ENCODE measurements around the gene ALAD. TPM values are rescaled to one million over a fixed set of nuclear protein-coding genes. Genes with fewer than 3 reads are reported as not detected.
"Not testable (repeated sequence)": the region's sequence is repeated elsewhere in the genome, so short reads cannot be mapped to it uniquely, and the experiment has no call there.

Gene ALAD
- total and polyA plus RNA-seq, 2 experiments from 2014 or later, result 13.7 to 18.7 TPM

DNA sequence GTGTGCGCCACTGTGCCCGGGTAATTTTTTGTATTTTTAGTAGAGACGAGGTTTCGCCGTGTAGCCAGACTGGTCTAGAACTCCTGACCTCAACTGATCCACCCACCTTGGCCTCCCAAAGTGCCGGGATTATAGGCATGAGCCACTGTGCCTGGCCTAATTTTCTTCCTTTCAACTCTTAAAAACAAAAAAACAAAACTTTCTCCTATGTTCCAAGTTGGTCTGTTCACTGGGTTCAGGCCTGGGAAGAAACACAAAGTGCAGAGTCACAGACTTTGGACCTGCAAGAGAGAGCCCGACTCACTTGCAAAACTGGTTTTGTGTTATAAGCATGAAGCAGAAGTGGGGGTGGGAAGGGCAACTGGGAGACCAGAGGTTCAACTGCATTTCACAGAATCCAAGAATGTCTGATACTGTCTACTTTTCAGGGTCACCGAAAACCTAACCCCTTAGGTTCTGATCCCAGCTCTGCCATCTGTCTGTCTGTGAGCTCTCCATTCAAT lies 19.1 kb downstream of the ALAD start:
- no peak overlapping the region for H3K9ac ChIP-seq
- H3K79me2 ChIP-seq (ENCODE audit: insufficient read depth), result no peaks in the 10 kb centered on the region
- no peaks in the 10 kb centered on the region for H3K9me3 ChIP-seq (ENCODE audit: low read depth)
- H3K27me3 ChIP-seq (replicated peaks; ENCODE audit: insufficient read depth), result no peaks in the 10 kb centered on the region
- H2AFZ ChIP-seq, result no peak overlapping the region
- no peak for DNase-seq
- H3K36me3 ChIP-seq (ENCODE audit: low read depth), result no peaks in the 10 kb centered on the region
- H3K27ac ChIP-seq, result no peak overlapping the region
- H3K9me2 ChIP-seq (ENCODE audit: insufficient read depth), result no peaks in the 10 kb centered on the region
- no peak for TF ChIP-seq EZH2phosphoT487 (IDR thresholded peaks at IDR 0.05; ENCODE audit: insufficient read depth, low read depth)
- no peak for TF ChIP-seq EZH2 (IDR thresholded peaks at IDR 0.05; ENCODE audit: insufficient read depth, poor library complexity, severe bottlenecking)
- 86 to 87% methylated on average over 8 of the region's 8 CpGs for WGBS, 2 experiments (ENCODE audit: low coverage in 1 of 2, low lambda C conversion rate in 2 of 2, missing lambda C conversion rate in 2 of 2)
- no peaks in the 10 kb centered on the region for H3K4me1 ChIP-seq (ENCODE audit: insufficient read depth)
- in situ Hi-C loops (cut with MboI), result no loop called here
- H3K4me2 ChIP-seq (ENCODE audit: unreplicated experiment), result no peak overlapping the region
- H3F3A ChIP-seq (ENCODE audit: insufficient read depth), result no peaks in the 10 kb centered on the region
- no peaks in the 10 kb centered on the region for H4K20me1 ChIP-seq (ENCODE audit: insufficient read depth)
- no peak overlapping the region for H3K4me3 ChIP-seq

- H3K79me2 ChIP-seq (ENCODE audit: insufficient read depth); H3K4me3 ChIP-seq; H3F3A ChIP-seq (ENCODE audit: insufficient read depth); H3K9ac ChIP-seq; H3K9me3 ChIP-seq (ENCODE audit: low read depth); DNase-seq; H3K4me2 ChIP-seq (ENCODE audit: unreplicated experiment); H4K20me1 ChIP-seq (ENCODE audit: insufficient read depth); H3K27me3 ChIP-seq (replicated peaks; ENCODE audit: insufficient read depth); H3K4me1 ChIP-seq (ENCODE audit: insufficient read depth); in situ Hi-C loops (cut with MboI); H2AFZ ChIP-seq; H3K9me2 ChIP-seq (ENCODE audit: insufficient read depth); H3K27ac ChIP-seq; H3K36me3 ChIP-seq (ENCODE audit: low read depth): not testable (repeated sequence)
- 61 to 62% methylated on average over 7 of the region's 7 CpGs for WGBS, 2 experiments (ENCODE audit: low coverage in 1 of 2, low lambda C conversion rate in 2 of 2, missing lambda C conversion rate in 2 of 2)
Measured at GRCh38 chr9:113381441-113381840, 19.6 kb downstream of the ALAD start.

DNA sequence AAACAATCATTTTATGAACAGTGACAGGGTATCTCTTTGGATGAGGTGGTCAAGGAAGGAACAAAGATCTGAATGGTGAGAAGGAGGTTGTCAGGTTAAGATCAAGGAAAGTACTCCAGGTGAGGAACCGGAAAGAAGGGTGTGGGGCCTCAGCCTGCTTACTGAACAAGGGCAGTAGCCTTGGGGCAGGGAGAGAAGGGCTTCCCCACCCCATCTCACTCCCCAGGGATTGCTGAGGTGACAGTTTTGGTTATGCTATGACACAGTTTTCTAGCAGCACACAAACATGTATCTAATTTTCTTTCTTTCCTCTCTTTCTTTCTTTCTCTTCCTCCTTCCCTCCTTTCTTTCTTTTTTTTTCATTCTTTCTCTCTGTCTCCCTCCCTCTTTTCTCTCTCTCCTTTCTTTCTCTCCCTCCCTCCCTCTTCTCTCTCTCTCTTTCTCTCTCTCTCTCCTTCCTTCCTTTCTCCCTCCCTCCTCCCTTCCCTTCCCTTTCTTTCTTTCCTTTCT lies 20.2 kb downstream of the ALAD start:
- in situ Hi-C loops (cut with MboI), result no loop called here
- Histone ChIP-seq H3K4me3 (no peak overlapping the region), H3K79me2 (ENCODE audit: insufficient read depth) (no peaks in the 10 kb centered on the region), H3K4me2 (ENCODE audit: unreplicated experiment) (no peak overlapping the region), H3K27me3 (replicated peaks; ENCODE audit: insufficient read depth) (no peaks in the 10 kb centered on the region), H3K9me3 (ENCODE audit: low read depth) (no peaks in the 10 kb centered on the region), H2AFZ (no peak overlapping the region), H3K9ac (no peak overlapping the region), H3K9me2 (ENCODE audit: insufficient read depth) (no peaks in the 10 kb centered on the region), H4K20me1 (ENCODE audit: insufficient read depth) (no peaks in the 10 kb centered on the region), H3F3A (ENCODE audit: insufficient read depth) (no peaks in the 10 kb centered on the region), H3K27ac (no peak overlapping the region), H3K36me3 (ENCODE audit: low read depth) (no peaks in the 10 kb centered on the region), H3K4me1 (ENCODE audit: insufficient read depth) (no peaks in the 10 kb centered on the region)
- DNase-seq, result no peak
- TF ChIP-seq EZH2phosphoT487 (IDR thresholded peaks at IDR 0.05; ENCODE audit: insufficient read depth, low read depth) (no peak), EZH2 (IDR thresholded peaks at IDR 0.05; ENCODE audit: insufficient read depth, poor library complexity, severe bottlenecking) (no peak)
- 35 to 43% methylated on average over 1 of the region's 1 CpG for WGBS, 2 experiments (ENCODE audit: low coverage in 1 of 2, low lambda C conversion rate in 2 of 2, missing lambda C conversion rate in 2 of 2)

DNA sequence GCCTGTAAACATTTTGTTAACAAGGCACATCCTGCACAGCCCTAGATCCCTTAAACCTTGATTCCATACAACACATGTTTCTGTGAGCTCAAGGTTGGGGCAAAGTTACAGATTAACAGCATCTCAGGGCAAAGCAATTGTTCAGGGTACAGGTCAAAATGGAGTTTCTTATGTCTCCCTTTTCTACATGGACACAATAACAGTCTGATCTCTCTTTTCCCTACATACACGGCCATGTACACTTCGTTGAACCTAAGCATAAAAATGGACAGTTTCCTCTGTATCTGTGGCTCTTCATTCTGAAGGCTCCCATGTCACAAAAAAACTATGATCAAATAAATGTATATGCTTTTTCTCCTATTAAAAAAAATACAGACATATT lies 21.3 kb downstream of the ALAD start:
- H3K79me2 ChIP-seq (ENCODE audit: insufficient read depth); H2AFZ ChIP-seq; H3F3A ChIP-seq (ENCODE audit: insufficient read depth); H3K9ac ChIP-seq; H3K27me3 ChIP-seq (replicated peaks; ENCODE audit: insufficient read depth); H3K4me3 ChIP-seq; H3K9me3 ChIP-seq (ENCODE audit: low read depth); H3K4me1 ChIP-seq (ENCODE audit: insufficient read depth); H3K9me2 ChIP-seq (ENCODE audit: insufficient read depth); H3K4me2 ChIP-seq (ENCODE audit: unreplicated experiment); in situ Hi-C loops (cut with MboI); H4K20me1 ChIP-seq (ENCODE audit: insufficient read depth); DNase-seq; H3K36me3 ChIP-seq (ENCODE audit: low read depth); H3K27ac ChIP-seq: not testable (repeated sequence)
- 76 to 91% methylated on average over 2 of the region's 2 CpGs for WGBS, 2 experiments (ENCODE audit: low coverage in 1 of 2, low lambda C conversion rate in 2 of 2, missing lambda C conversion rate in 2 of 2)

GRCh38 chr9:113379094-113379828 lies 21.8 kb downstream of the ALAD start:
- H2AFZ ChIP-seq; H3F3A ChIP-seq (ENCODE audit: insufficient read depth); DNase-seq; H3K4me1 ChIP-seq (ENCODE audit: insufficient read depth); H3K36me3 ChIP-seq (ENCODE audit: low read depth); H3K27ac ChIP-seq; H3K79me2 ChIP-seq (ENCODE audit: insufficient read depth); H3K27me3 ChIP-seq (replicated peaks; ENCODE audit: insufficient read depth); H3K9me2 ChIP-seq (ENCODE audit: insufficient read depth); H3K9me3 ChIP-seq (ENCODE audit: low read depth); H3K4me3 ChIP-seq; H3K9ac ChIP-seq; H4K20me1 ChIP-seq (ENCODE audit: insufficient read depth); in situ Hi-C loops (cut with MboI); H3K4me2 ChIP-seq (ENCODE audit: unreplicated experiment): not testable (repeated sequence)
- 74 to 75% methylated on average over 23 of the region's 24 CpGs for WGBS, 2 experiments (ENCODE audit: low coverage in 1 of 2, low lambda C conversion rate in 2 of 2, missing lambda C conversion rate in 2 of 2)

All from GM23248 (cell line).